ENCODE data around the gene CMC2.

Gene CMC2

GRCh38 chr16:80984124-80984892 lies 22.4 kb downstream of the CMC2 start:
- Histone ChIP-seq H3K4me1 (ENCODE audit: low read length) (no peaks in the 10 kb centered on the region), H3F3A (ENCODE audit: insufficient read depth, low read length) (no peaks in the 10 kb centered on the region), H3K27ac (ENCODE audit: low read length) (no peak overlapping the region), H3K79me2 (ENCODE audit: low read length) (peaks cover 8% of the 10 kb centered on the region), H3K9me3 (replicated peaks; ENCODE audit: insufficient read depth, low read length) (no peaks in the 10 kb centered on the region), H3K27me3 (replicated peaks; ENCODE audit: insufficient read depth, low read length) (no peaks in the 10 kb centered on the region), H3K36me3 (replicated peaks; ENCODE audit: insufficient read depth, low read length) (no peaks in the 10 kb centered on the region), H2AFZ (ENCODE audit: low read length) (no peak overlapping the region), H4K20me1 (ENCODE audit: insufficient read depth, low read length) (no peaks in the 10 kb centered on the region), H3K9me2 (replicated peaks; ENCODE audit: insufficient read depth, low read length) (no peaks in the 10 kb centered on the region), H3K4me2 (ENCODE audit: low read depth, low read length) (no peak overlapping the region), H3K9ac (ENCODE audit: low read length) (no peak overlapping the region), H3K4me3 (ENCODE audit: low read length) (no peak overlapping the region)
- no peak for DNase-seq
- TF ChIP-seq EZH2 (optimal IDR thresholded peaks at IDR 0.05; ENCODE audit: low read depth, low read length) (no peak), CTCF (IDR thresholded peaks at IDR 0.05; ENCODE audit: low read length) (no peak), EZH2phosphoT487 (IDR thresholded peaks at IDR 0.05; ENCODE audit: low read length) (no peak)

GRCh38 chr16:80982646-80983045 lies 24.0 kb downstream of the CMC2 start:
- no peak for DNase-seq
- Histone ChIP-seq H3K9ac (ENCODE audit: low read length) (no peak overlapping the region), H2AFZ (ENCODE audit: low read length) (no peak overlapping the region), H3F3A (ENCODE audit: insufficient read depth, low read length) (no peaks in the 10 kb centered on the region), H3K36me3 (replicated peaks; ENCODE audit: insufficient read depth, low read length) (no peaks in the 10 kb centered on the region), H3K27ac (ENCODE audit: low read length) (no peak overlapping the region), H3K4me2 (ENCODE audit: low read depth, low read length) (no peak overlapping the region), H3K9me2 (replicated peaks; ENCODE audit: insufficient read depth, low read length) (no peaks in the 10 kb centered on the region), H4K20me1 (ENCODE audit: insufficient read depth, low read length) (no peaks in the 10 kb centered on the region), H3K4me1 (ENCODE audit: low read length) (no peaks in the 10 kb centered on the region), H3K79me2 (ENCODE audit: low read length) (peaks cover 8% of the 10 kb centered on the region), H3K4me3 (ENCODE audit: low read length) (no peak overlapping the region), H3K9me3 (replicated peaks; ENCODE audit: insufficient read depth, low read length) (no peaks in the 10 kb centered on the region), H3K27me3 (replicated peaks; ENCODE audit: insufficient read depth, low read length) (no peaks in the 10 kb centered on the region)
- TF ChIP-seq EZH2 (optimal IDR thresholded peaks at IDR 0.05; ENCODE audit: low read depth, low read length) (no peak), CTCF (IDR thresholded peaks at IDR 0.05; ENCODE audit: low read length) (no peak), EZH2phosphoT487 (IDR thresholded peaks at IDR 0.05; ENCODE audit: low read length) (no peak)

GRCh38 chr16:80981103-80981502 lies 25.6 kb downstream of the CMC2 start:
- H3K79me2 ChIP-seq (ENCODE audit: low read length) = peaks cover 8% of the 10 kb centered on the region; the same call in 1 of the 2 replicates
- no peak overlapping the region for H2AFZ ChIP-seq (ENCODE audit: low read length)
- TF ChIP-seq EZH2phosphoT487 (IDR thresholded peaks at IDR 0.05; ENCODE audit: low read length) (no peak), EZH2 (optimal IDR thresholded peaks at IDR 0.05; ENCODE audit: low read depth, low read length) (no peak), CTCF (IDR thresholded peaks at IDR 0.05; ENCODE audit: low read length) (no peak)
- no peaks in the 10 kb centered on the region for H3K36me3 ChIP-seq (replicated peaks; ENCODE audit: insufficient read depth, low read length)
- no peaks in the 10 kb centered on the region for H3K9me2 ChIP-seq (replicated peaks; ENCODE audit: insufficient read depth, low read length)
- H3K9me3 ChIP-seq (replicated peaks; ENCODE audit: insufficient read depth, low read length) = no peaks in the 10 kb centered on the region
- H3K4me2 ChIP-seq (ENCODE audit: low read depth, low read length) = no peak overlapping the region
- no peaks in the 10 kb centered on the region for H3K27me3 ChIP-seq (replicated peaks; ENCODE audit: insufficient read depth, low read length)
- no peak for DNase-seq
- H3K27ac ChIP-seq (ENCODE audit: low read length) = no peak overlapping the region
- H3K9ac ChIP-seq (ENCODE audit: low read length) = no peak overlapping the region
- no peak overlapping the region for H3K4me3 ChIP-seq (ENCODE audit: low read length)
- no peaks in the 10 kb centered on the region for H4K20me1 ChIP-seq (ENCODE audit: insufficient read depth, low read length)
- no peaks in the 10 kb centered on the region for H3K4me1 ChIP-seq (ENCODE audit: low read length)
- H3F3A ChIP-seq (ENCODE audit: insufficient read depth, low read length) = no peaks in the 10 kb centered on the region
